H9 (cell line): ENCODE results near the gene PPM1H. TPM values are rescaled to one million over a fixed set of nuclear protein-coding genes. Genes with fewer than 3 reads are reported as not detected.

Experiments
- DNase-seq: peaks from one replicate; pipeline ENCODE4 v3.0.0-alpha.2; 2017
- H2AFZ ChIP-seq: one replicate; pipeline ENCODE4 v1.6.1; 2013; ENCODE audit warnings: mild to moderate bottlenecking, low read length, control low read depth, moderate library complexity
- H2AK5ac ChIP-seq: 2 replicates; pipeline ENCODE4 v1.6.1; 2013; ENCODE audit warnings: low read length, control low read depth, mixed read lengths; ENCODE audit not compliant: insufficient read length
- H2BK120ac ChIP-seq: one replicate; pipeline ENCODE4 v1.6.1; 2013; ENCODE audit warnings: low read depth, mild to moderate bottlenecking, low read length, control low read depth, inconsistent platforms; ENCODE audit not compliant: poor library complexity, severe bottlenecking
- H2BK12ac ChIP-seq: 2 replicates; pipeline ENCODE4 v1.6.1; 2013; ENCODE audit warnings: low read length, control low read depth, mixed read lengths, low read depth; ENCODE audit not compliant: insufficient read length
- H2BK15ac ChIP-seq: 2 replicates; pipeline ENCODE4 v1.6.1; 2013; ENCODE audit warnings: low read depth, low read length, control low read depth
- H2BK20ac ChIP-seq: one replicate; pipeline ENCODE4 v1.6.1; 2013; ENCODE audit warnings: low read depth, mild to moderate bottlenecking, low read length, control low read depth, inconsistent platforms; ENCODE audit not compliant: poor library complexity, severe bottlenecking
- H2BK5ac ChIP-seq: 2 replicates; pipeline ENCODE4 v1.6.1; 2013; ENCODE audit warnings: low read length, control low read depth, mixed read lengths; ENCODE audit not compliant: insufficient read length
- H3K14ac ChIP-seq: 2 replicates; pipeline ENCODE4 v1.6.1; 2013; ENCODE audit warnings: low read length, control low read depth; ENCODE audit not compliant: insufficient read depth
- H3K18ac ChIP-seq: 2 replicates; pipeline ENCODE4 v1.6.1; 2013; ENCODE audit warnings: low read depth, mild to moderate bottlenecking, mixed read lengths, low read length, control low read depth; ENCODE audit not compliant: insufficient read length
- H3K23ac ChIP-seq: 2 replicates; pipeline ENCODE4 v1.6.1; 2013; ENCODE audit warnings: low read length, control low read depth, mixed read lengths, low read depth; ENCODE audit not compliant: insufficient read length
- H3K23me2 ChIP-seq: 2 replicates; pipeline ENCODE4 v1.6.1; 2013; ENCODE audit warnings: low read depth, mild to moderate bottlenecking, mixed read lengths, low read length, control low read depth; ENCODE audit not compliant: insufficient read length, poor library complexity, severe bottlenecking
- H3K27ac ChIP-seq: 2 replicates; pipeline ENCODE4 v1.5.1; 2013; ENCODE audit warnings: low read length, control low read depth, mixed read lengths, low read depth; ENCODE audit not compliant: insufficient read length
- H3K27me3 ChIP-seq: 2 replicates; pipeline ENCODE4 v1.6.1; 2013; ENCODE audit warnings: low read length, control low read depth, inconsistent platforms; ENCODE audit not compliant: insufficient read depth
- H3K4ac ChIP-seq: 2 replicates; pipeline ENCODE4 v1.6.1; 2013; ENCODE audit warnings: low read depth, mild to moderate bottlenecking, control low read depth, inconsistent platforms, low read length, moderate library complexity
- H3K4me1 ChIP-seq: 2 replicates; pipeline ENCODE4 v1.6.1; 2013; ENCODE audit warnings: low read length, control low read depth, inconsistent platforms; ENCODE audit not compliant: insufficient read depth
- H3K4me2 ChIP-seq: 2 replicates; pipeline ENCODE4 v1.6.1; 2013; ENCODE audit warnings: low read length, control low read depth, mixed read lengths; ENCODE audit not compliant: insufficient read length, insufficient read depth
- H3K56ac ChIP-seq: 2 replicates; pipeline ENCODE4 v1.6.1; 2013; ENCODE audit warnings: low read depth, mild to moderate bottlenecking, mixed read lengths, low read length, control low read depth; ENCODE audit not compliant: insufficient read length
- H3K79me1 ChIP-seq: 2 replicates; pipeline ENCODE4 v1.6.1; 2013; ENCODE audit warnings: low read depth, mild to moderate bottlenecking, moderate library complexity, low read length, control low read depth, inconsistent platforms; ENCODE audit not compliant: insufficient read depth, poor library complexity, severe bottlenecking
- H3K79me2 ChIP-seq: 2 replicates; pipeline ENCODE4 v1.6.1; 2013; ENCODE audit warnings: low read length, control low read depth, inconsistent platforms; ENCODE audit not compliant: insufficient read depth
- H3K9ac ChIP-seq: 2 replicates; pipeline ENCODE4 v1.6.1; 2013; ENCODE audit warnings: low read length, control low read depth, mixed read lengths; ENCODE audit not compliant: insufficient read length; ENCODE audit errors: extremely low read depth
- H3K9me3 ChIP-seq: one replicate; pipeline ENCODE4 v1.6.1; 2013; ENCODE audit warnings: low read depth, low read length, inconsistent platforms; ENCODE audit not compliant: control insufficient read depth
- H3T11ph ChIP-seq: one replicate; pipeline ENCODE4 v1.6.1; 2013; ENCODE audit warnings: mild to moderate bottlenecking, low read length, control low read depth, inconsistent platforms
- H4K20me1 ChIP-seq: one replicate; pipeline ENCODE4 v1.6.1; 2013; ENCODE audit not compliant: control insufficient read depth, insufficient read length, insufficient read depth
- H4K5ac ChIP-seq: 2 replicates; pipeline ENCODE4 v1.6.1; 2013; ENCODE audit warnings: low read depth, mild to moderate bottlenecking, mixed read lengths, low read length, control low read depth; ENCODE audit not compliant: insufficient read length
- H4K8ac ChIP-seq: replicated peaks from 2 replicates; pipeline ENCODE4 v1.6.1; 2013; ENCODE audit warnings: low read length, control low read depth, mixed read lengths, low read depth; ENCODE audit not compliant: insufficient read length
- H4K91ac ChIP-seq: 2 replicates; pipeline ENCODE4 v1.6.1; 2013; ENCODE audit warnings: low read depth, mild to moderate bottlenecking, moderate library complexity, mixed read lengths, low read length, control low read depth; ENCODE audit not compliant: insufficient read length
- H3K27ac Mint-ChIP-seq, 3 experiments: 2 replicates in 2 of 3; 3 replicates in 1 of 3; pipeline ENCODE4 v1.8.0; 2020 to 2021; ENCODE audit warnings: mixed read lengths in 3 of 3, mild to moderate bottlenecking in 1 of 3, moderate library complexity in 1 of 3
- H3K27me3 Mint-ChIP-seq: 2 replicates; pipeline ENCODE4 v1.8.0; 2021; ENCODE audit warnings: low read depth, mild to moderate bottlenecking, moderate library complexity, mixed read lengths
- H3K36me3 Mint-ChIP-seq, 3 experiments: 2 replicates in 2 of 3; 3 replicates in 1 of 3; pipeline ENCODE4 v1.8.0; 2020 to 2021; ENCODE audit warnings: low read depth in 3 of 3, mixed read lengths in 3 of 3; ENCODE audit not compliant: insufficient read depth in 1 of 3
- H3K4me1 Mint-ChIP-seq, 2 experiments: 2 replicates each; pipeline ENCODE4 v1.8.0; 2020; ENCODE audit warnings: mixed read lengths in 2 of 2
- H3K4me3 Mint-ChIP-seq, 2 experiments: 2 replicates in 1 of 2; 3 replicates in 1 of 2; pipeline ENCODE4 v1.8.0; 2020 to 2021; ENCODE audit warnings: mild to moderate bottlenecking in 2 of 2, mixed read lengths in 2 of 2, moderate library complexity in 1 of 2
- H3K9me3 Mint-ChIP-seq, 2 experiments: 2 replicates in 1 of 2; 3 replicates in 1 of 2; pipeline ENCODE4 v1.8.0; 2020; ENCODE audit warnings: mild to moderate bottlenecking in 2 of 2, mixed read lengths in 2 of 2, moderate library complexity in 1 of 2
- WGBS: extraction: QIAGEN DNeasy Blood & Tissue Kit; methylation state at CpG from one replicate; pipeline ENCODE4 v1.1.7; 2013; ENCODE audit warnings: missing lambda C conversion rate, low lambda C conversion rate, mixed read lengths; ENCODE audit not compliant: insufficient read length; ENCODE audit errors: extremely low coverage; 5-methylcytosine and 5-hydroxymethylcytosine counted together
- total RNA-seq: library from RNA; stranded (reverse); gene quantifications from 2 replicates; pipeline ENCODE4 v1.2.1, GENCODE V29; 2021
- TF ChIP-seq, protein P1 (sequence below): fragments of 200-600 bp; sonication (generic); conservative IDR thresholded peaks from 3 replicates; pipeline ENCODE4 v1.8.0; 2021; ENCODE audit warnings: antibody characterized with exemption, mild to moderate bottlenecking

The PPM1H gene
- total RNA-seq, 1 experiment from 2014 or later, result 22.1 TPM

- Histone ChIP-seq H4K20me1 (no peaks in the 10 kb centered on the region), H3K4me1 (peaks cover 4% of the 10 kb centered on the region; the same call in 1 of the 2 replicates), H3K9me3 (no peaks in the 10 kb centered on the region), H2AK5ac (no peak overlapping the region), H4K5ac (no peak overlapping the region), H3K14ac (no peak overlapping the region), H2AFZ (no peak overlapping the region), H3K23ac (no peak overlapping the region), H3K4ac (no peak overlapping the region), H3K79me2 (no peaks in the 10 kb centered on the region), H2BK5ac (no peak overlapping the region), H3K4me2 (no peak overlapping the region), H3K27ac (no peak overlapping the region), H4K8ac (no peak overlapping the region), H3T11ph (no peak overlapping the region), H2BK20ac (no peak overlapping the region), H2BK15ac (no peak overlapping the region), H3K18ac (no peak overlapping the region), H3K79me1 (no peaks in the 10 kb centered on the region), H3K9ac (no peak overlapping the region), H3K23me2 (no peaks in the 10 kb centered on the region), H3K56ac (no peak overlapping the region), H2BK120ac (no peak overlapping the region), H3K27me3 (no peaks in the 10 kb centered on the region), H4K91ac (no peak overlapping the region), H2BK12ac (no peak overlapping the region)
- H3K4me3 Mint-ChIP-seq, result no peak overlapping the region
- peaks cover 4 to 14% (median 6%) of the 10 kb centered on the region in 3 experiments; a peak in 5 of 7 replicates for H3K36me3 Mint-ChIP-seq
- H3K27me3 Mint-ChIP-seq, result no peaks in the 10 kb centered on the region
- H3K4me1 Mint-ChIP-seq, result peaks cover 18 to 34% of the 10 kb centered on the region in 2 experiments
- no CpG with 5 or more reads among the region's 6 CpGs for WGBS
- TF ChIP-seq, protein P1, sequence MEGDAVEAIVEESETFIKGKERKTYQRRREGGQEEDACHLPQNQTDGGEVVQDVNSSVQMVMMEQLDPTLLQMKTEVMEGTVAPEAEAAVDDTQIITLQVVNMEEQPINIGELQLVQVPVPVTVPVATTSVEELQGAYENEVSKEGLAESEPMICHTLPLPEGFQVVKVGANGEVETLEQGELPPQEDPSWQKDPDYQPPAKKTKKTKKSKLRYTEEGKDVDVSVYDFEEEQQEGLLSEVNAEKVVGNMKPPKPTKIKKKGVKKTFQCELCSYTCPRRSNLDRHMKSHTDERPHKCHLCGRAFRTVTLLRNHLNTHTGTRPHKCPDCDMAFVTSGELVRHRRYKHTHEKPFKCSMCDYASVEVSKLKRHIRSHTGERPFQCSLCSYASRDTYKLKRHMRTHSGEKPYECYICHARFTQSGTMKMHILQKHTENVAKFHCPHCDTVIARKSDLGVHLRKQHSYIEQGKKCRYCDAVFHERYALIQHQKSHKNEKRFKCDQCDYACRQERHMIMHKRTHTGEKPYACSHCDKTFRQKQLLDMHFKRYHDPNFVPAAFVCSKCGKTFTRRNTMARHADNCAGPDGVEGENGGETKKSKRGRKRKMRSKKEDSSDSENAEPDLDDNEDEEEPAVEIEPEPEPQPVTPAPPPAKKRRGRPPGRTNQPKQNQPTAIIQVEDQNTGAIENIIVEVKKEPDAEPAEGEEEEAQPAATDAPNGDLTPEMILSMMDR, result no peak
- no peaks in the 10 kb centered on the region for H3K9me3 Mint-ChIP-seq
- DNase-seq, result no peak
- peak overlapping the region in 1 of 3 experiments; percentile 76; a peak in 2 of 7 replicates for H3K27ac Mint-ChIP-seq
Measured at GRCh38 chr12:62783881-62784280, 151.1 kb downstream of the PPM1H start.
